Upper lobe of left lung (tissue), 4 donors: ENCODE measurements around the gene ATP12A.

Source experiments
- EP300 ChIP-seq, 4 donors: sonication (generic); formaldehyde crosslinking; IDR thresholded peaks; one replicate each; pipeline ENCODE4 v1.5.1; 2017; ENCODE audit warnings: antibody characterized with exemption in 4 of 4, control low read depth in 2 of 4
- POLR2A ChIP-seq, 4 donors: fragments of 450-650 bp; IDR thresholded peaks; one replicate each; pipeline ENCODE4 v1.5.1; 2016 to 2017; ENCODE audit warnings: antibody characterized with exemption in 4 of 4, mild to moderate bottlenecking in 2 of 4
- POLR2AphosphoS5 ChIP-seq, 2 donors: sonication (generic); formaldehyde crosslinking; IDR thresholded peaks; one replicate each; pipeline ENCODE4 v1.5.1; 2017; ENCODE audit warnings: antibody characterized with exemption in 2 of 2
- TF ChIP-seq, protein P1 (sequence below), 6 experiments: fragments of 450-650 bp in 4 of 6; fragments of 200-600 bp in 2 of 6; sonication (generic) in 2 of 6; IDR thresholded peaks; one replicate each; pipeline ENCODE4 v1.5.1; 2016 to 2019; ENCODE audit warnings: antibody characterized with exemption in 6 of 6

DNA sequence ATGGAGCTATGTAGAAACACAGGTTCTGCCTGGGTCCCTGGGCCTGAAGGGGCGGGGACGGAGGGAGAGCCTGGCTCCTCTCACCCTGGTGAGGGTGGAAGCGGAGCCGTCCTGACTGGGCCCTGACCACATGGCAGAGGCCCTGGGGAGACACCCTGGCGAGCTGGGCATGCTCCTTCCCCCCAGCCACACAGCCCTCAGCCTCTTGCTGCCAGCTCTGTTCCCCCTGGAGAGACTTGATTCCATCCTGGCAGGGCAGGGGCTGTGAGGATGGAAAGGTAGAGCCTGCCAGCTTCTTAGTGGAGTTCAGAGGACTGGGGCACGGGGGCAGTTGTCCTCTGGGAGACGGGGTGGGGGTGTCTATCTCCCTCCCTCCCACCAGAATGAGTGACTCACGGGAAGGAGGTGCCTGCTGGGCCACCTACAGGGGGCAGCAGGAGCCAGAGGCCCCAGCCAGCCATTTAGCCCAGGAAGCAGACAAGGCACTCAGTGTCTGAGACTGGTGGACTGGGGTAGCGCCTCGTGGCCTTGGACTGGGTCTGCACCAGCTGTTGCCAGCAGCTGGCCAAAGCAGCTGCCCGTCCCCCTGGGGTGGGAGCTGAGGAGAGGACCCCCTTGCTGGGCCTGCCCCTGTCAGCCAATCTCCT lies 60.9 kb downstream of the ATP12A start:
- TF ChIP-seq, protein P1, sequence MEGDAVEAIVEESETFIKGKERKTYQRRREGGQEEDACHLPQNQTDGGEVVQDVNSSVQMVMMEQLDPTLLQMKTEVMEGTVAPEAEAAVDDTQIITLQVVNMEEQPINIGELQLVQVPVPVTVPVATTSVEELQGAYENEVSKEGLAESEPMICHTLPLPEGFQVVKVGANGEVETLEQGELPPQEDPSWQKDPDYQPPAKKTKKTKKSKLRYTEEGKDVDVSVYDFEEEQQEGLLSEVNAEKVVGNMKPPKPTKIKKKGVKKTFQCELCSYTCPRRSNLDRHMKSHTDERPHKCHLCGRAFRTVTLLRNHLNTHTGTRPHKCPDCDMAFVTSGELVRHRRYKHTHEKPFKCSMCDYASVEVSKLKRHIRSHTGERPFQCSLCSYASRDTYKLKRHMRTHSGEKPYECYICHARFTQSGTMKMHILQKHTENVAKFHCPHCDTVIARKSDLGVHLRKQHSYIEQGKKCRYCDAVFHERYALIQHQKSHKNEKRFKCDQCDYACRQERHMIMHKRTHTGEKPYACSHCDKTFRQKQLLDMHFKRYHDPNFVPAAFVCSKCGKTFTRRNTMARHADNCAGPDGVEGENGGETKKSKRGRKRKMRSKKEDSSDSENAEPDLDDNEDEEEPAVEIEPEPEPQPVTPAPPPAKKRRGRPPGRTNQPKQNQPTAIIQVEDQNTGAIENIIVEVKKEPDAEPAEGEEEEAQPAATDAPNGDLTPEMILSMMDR (IDR thresholded peaks at IDR 0.05) = peak in 2 of 6 experiments; percentile 7 to 9
- TF ChIP-seq POLR2A (IDR thresholded peaks at IDR 0.05) (no peak), POLR2AphosphoS5 (IDR thresholded peaks at IDR 0.05) (no peak), EP300 (IDR thresholded peaks at IDR 0.05) (no peak)
